Mesodermal cell (in vitro differentiated cells): ENCODE data around the gene OXSR1.

Experiments used
- H3K27ac ChIP-seq: 2 replicates; pipeline ENCODE4 v1.7.0; 2013; ENCODE audit warnings: mild to moderate bottlenecking, low read depth, low read length, moderate library complexity; ENCODE audit not compliant: severe bottlenecking
- H3K36me3 ChIP-seq: 2 replicates; pipeline ENCODE4 v1.7.1; 2013; ENCODE audit warnings: mild to moderate bottlenecking, low read length, moderate library complexity; ENCODE audit not compliant: control insufficient read depth, insufficient read depth
- H3K4me1 ChIP-seq: one replicate; pipeline ENCODE4 v1.7.1; 2013; ENCODE audit warnings: mild to moderate bottlenecking, low read length; ENCODE audit not compliant: insufficient read depth, control insufficient read depth, poor library complexity, severe bottlenecking
- H3K4me3 ChIP-seq: 2 replicates; pipeline ENCODE4 v1.7.0; 2013; ENCODE audit warnings: low read length, control low read depth, mild to moderate bottlenecking; ENCODE audit not compliant: insufficient read depth, poor library complexity, severe bottlenecking; ENCODE audit errors: extremely low read depth
- H3K9me3 ChIP-seq: 2 replicates; pipeline ENCODE4 v1.7.1; 2013; ENCODE audit warnings: mild to moderate bottlenecking, low read length, moderate library complexity; ENCODE audit not compliant: control insufficient read depth
- WGBS, 2 experiments: methylation state at CpG; one replicate each; pipeline ENCODE4 v1.1.5; 2013; ENCODE audit warnings: missing lambda C conversion rate in 2 of 2; ENCODE audit not compliant: insufficient coverage in 2 of 2; 5-methylcytosine and 5-hydroxymethylcytosine counted together

The OXSR1 gene

DNA sequence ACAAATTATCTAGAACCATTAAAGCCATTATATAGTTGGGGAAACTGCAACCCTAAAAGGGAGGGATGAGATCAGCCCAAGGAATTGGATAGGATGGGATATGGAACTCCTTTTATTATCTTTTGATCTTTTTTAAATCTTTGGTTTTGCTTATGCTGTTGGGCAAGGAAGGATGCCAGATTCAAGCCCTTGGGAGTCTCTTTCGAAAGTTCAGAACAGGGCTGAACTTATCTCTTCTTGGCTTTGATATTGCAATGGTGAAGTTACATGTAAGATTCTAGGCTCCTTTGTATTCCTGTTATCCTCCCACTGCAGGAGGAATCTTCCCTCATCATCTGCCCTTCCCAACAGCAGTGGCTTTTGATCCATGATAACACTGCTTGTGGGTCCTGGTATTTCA lies 90.3 kb downstream of the OXSR1 start:
- Histone ChIP-seq H3K27ac (no peak overlapping the region), H3K4me1 (no peaks in the 10 kb centered on the region), H3K9me3 (no peaks in the 10 kb centered on the region), H3K36me3 (peaks cover 45% of the 10 kb centered on the region), H3K4me3 (no peak overlapping the region)
- WGBS, 2 experiments: 100% methylated on average over 1 of the region's 1 CpG

- no peak overlapping the region for H3K4me3 ChIP-seq
- H3K4me1 ChIP-seq: no peaks in the 10 kb centered on the region
- no peak overlapping the region for H3K27ac ChIP-seq
- no peaks in the 10 kb centered on the region for H3K9me3 ChIP-seq
- 100% methylated on average over 1 of the region's 1 CpG; no CpG with 5 or more reads in 1 of the 2 experiments for WGBS, 2 experiments
- peaks cover 27% of the 10 kb centered on the region for H3K36me3 ChIP-seq
These were observed 92.2 kb downstream of the OXSR1 start for GRCh38 chr3:38257583-38257982.

- 80 to 100% methylated on average over 1 of the region's 2 CpGs for WGBS, 2 experiments
- Histone ChIP-seq H3K36me3 (peaks cover 3% of the 10 kb centered on the region), H3K4me3 (no peak overlapping the region), H3K9me3 (no peaks in the 10 kb centered on the region), H3K4me1 (peaks cover 5% of the 10 kb centered on the region), H3K27ac (no peak overlapping the region)
These were observed 95.1 kb downstream of the OXSR1 start for GRCh38 chr3:38260474-38260873.

DNA sequence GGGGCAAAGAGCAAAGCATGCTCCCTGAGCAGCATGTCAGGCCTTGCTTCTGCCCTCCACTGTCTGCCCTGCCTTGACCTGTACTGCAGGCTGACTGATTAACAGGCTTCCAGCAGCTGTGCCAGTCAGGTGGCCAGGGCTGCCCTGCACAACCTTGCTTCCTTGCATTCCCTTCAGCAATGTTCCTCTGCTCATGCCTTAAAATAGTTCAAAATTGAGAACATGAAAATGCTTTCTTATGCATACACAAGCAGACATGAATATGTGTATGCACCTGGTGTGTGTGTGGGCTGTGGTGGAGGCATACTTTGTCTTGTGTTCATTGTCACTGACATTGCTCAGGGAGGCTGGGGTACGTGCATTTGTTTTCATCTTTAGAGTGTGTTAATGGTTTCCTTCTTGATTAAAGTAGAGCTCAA lies 99.0 kb downstream of the OXSR1 start:
- peaks cover 12% of the 10 kb centered on the region for H3K4me1 ChIP-seq
- no peaks in the 10 kb centered on the region for H3K9me3 ChIP-seq
- H3K4me3 ChIP-seq: no peak overlapping the region
- H3K27ac ChIP-seq: no peak overlapping the region
- 9% methylated on average over 1 of the region's 1 CpG; no CpG with 5 or more reads in 1 of the 2 experiments for whole genome bisulfite sequencing, 2 experiments
- H3K36me3 ChIP-seq: peaks cover 3% of the 10 kb centered on the region

DNA sequence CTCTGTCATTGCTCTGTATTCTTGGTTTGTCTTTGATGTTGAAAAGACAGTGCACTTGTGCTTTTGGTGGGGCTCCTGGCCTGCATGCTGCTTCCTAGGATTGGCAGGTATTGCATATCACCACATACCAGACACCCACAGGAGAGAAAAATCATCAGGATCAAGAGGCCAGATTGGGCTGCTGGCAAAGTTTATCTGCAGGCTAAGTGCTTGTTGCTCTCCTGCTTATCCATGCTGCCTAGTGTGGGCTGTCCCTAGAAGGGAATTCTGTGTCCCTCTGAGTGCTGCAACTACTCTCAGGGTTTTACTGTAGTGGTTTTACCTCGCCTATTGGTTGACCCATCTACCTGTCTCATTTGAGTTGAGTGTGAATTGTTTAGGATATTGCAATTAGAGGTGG lies 99.4 kb downstream of the OXSR1 start:
- no peaks in the 10 kb centered on the region for H3K9me3 ChIP-seq
- peaks cover 12% of the 10 kb centered on the region for H3K4me1 ChIP-seq
- H3K4me3 ChIP-seq: no peak overlapping the region
- WGBS, 2 experiments: 67% methylated on average over 1 of the region's 1 CpG; no CpG with 5 or more reads in 1 of the 2 experiments
- peaks cover 3% of the 10 kb centered on the region for H3K36me3 ChIP-seq
- no peak overlapping the region for H3K27ac ChIP-seq

DNA sequence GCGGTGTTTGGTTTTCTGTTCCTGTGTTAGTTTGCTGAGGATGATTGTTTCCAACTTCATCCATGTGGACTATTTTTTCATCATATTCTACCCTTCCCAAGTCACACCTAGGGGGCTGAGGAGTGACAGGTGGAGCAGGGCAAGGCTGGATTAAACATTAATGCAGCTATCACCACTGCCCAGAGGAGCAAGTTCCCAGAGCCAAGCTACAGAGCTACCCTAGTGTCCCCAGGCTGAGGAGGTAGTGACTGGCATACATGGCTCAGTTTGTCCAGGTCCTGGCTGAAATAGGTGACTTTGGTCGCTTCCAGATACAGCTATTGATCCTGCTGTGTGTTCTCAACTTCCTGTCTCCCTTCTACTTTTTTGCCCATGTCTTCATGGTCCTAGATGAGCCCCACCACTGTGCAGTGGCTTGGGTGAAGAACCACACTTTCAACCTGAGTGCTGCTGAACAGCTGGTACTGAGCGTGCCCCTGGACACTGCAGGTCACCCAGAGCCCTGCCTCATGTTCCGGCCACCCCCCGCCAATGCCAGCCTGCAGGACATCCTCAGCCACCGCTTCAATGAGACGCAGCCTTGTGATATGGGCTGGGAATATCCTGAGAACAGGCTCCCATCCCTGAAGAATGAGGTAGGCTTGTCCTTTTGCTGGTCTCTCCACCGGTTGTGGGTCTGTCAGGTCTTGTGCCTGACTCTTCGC lies 100.4 kb downstream of the OXSR1 start, which contains the start of gene SLC22A13:
Gene SLC22A13, plus strand, starts transcription at position 209 of the 704 bp plus-strand sequence. Its CDS starts 49 bp downstream, at position 258.
- peaks cover 12% of the 10 kb centered on the region for H3K4me1 ChIP-seq
- WGBS, 2 experiments: 93 to 100% methylated on average over 5 to 8 of the region's 9 CpGs
- peaks cover 3% of the 10 kb centered on the region for H3K9me3 ChIP-seq
- H3K4me3 ChIP-seq: no peak within 1 kb of the TSS
- H3K27ac ChIP-seq: no peak within 1 kb of the TSS
- peaks cover under 1% of the 10 kb centered on the region for H3K36me3 ChIP-seq

DNA sequence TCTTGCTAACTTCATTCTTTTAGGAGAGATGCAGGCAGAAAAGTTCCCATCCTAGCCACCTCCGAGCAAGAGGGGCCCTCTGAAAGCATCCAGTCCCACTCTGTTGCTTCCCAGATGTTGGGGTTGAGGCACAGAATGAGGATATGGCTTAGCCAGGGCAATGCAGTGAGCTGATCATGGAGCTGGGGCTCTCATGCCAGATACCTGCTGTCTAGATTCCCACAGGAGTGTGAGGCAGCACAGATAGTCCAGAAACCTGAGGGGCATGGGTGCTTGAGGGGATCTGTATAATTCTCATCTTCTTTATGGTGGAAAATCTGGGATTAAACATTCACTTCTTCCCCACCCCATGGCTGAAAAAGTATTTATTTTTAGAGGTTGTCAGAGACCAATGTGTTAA lies 101.5 kb downstream of the OXSR1 start:
- H3K9me3 ChIP-seq: peaks cover 3% of the 10 kb centered on the region
- no peaks in the 10 kb centered on the region for H3K36me3 ChIP-seq
- peaks cover 12% of the 10 kb centered on the region for H3K4me1 ChIP-seq
- H3K4me3 ChIP-seq: no peak overlapping the region
- 100% methylated on average over 1 of the region's 1 CpG for whole genome bisulfite sequencing, 2 experiments
- H3K27ac ChIP-seq: no peak overlapping the region

DNA sequence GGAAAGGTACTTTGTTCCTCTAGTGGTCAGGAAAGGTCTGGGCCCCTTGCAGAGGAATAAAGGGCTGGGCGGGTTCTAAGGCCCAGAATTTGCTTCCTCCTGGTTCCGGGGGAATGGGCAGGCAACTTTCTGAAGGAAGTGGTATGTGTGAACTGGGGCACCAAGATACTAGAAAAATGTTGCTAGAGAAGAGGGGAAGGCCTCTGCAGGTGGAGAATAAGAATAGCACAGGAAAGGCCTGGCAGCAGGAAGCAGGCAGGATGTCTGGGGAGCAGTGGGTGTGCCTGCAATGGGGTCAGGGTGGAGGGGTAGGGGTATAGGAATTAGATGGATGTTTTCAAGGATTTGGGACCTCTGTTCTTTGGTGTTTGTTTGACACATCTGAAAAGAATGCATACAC lies 102.3 kb downstream of the OXSR1 start:
- Histone ChIP-seq H3K27ac (no peak overlapping the region), H3K9me3 (peaks cover 3% of the 10 kb centered on the region), H3K4me1 (peaks cover 12% of the 10 kb centered on the region), H3K36me3 (no peaks in the 10 kb centered on the region), H3K4me3 (no peak overlapping the region)
- WGBS, 2 experiments: 68 to 83% methylated on average over 2 of the region's 2 CpGs

DNA sequence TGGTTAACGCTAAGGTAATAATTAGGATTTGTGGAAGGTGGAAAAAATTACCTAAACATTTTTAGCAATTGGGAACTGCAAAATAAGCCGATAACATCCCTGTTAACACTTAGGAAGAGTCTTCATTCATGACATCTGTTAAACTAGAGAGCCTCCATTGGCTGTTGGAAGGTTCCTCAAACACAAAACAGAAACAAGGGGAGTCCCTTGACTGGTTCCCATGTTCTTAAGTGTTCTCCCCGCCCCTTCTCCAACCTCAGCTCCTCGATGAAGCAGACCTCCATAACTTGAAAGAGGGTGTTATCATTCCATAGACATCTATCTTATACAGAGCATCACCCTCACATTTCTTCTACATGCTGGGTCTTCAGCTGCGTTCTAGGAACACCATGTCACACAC lies 102.8 kb downstream of the OXSR1 start:
- no peak overlapping the region for H3K4me3 ChIP-seq
- 87 to 100% methylated on average over 1 to 3 of the region's 5 CpGs for WGBS, 2 experiments
- no peak overlapping the region for H3K27ac ChIP-seq
- H3K36me3 ChIP-seq: no peaks in the 10 kb centered on the region
- peaks cover 12% of the 10 kb centered on the region for H3K4me1 ChIP-seq
- peaks cover 3% of the 10 kb centered on the region for H3K9me3 ChIP-seq

DNA sequence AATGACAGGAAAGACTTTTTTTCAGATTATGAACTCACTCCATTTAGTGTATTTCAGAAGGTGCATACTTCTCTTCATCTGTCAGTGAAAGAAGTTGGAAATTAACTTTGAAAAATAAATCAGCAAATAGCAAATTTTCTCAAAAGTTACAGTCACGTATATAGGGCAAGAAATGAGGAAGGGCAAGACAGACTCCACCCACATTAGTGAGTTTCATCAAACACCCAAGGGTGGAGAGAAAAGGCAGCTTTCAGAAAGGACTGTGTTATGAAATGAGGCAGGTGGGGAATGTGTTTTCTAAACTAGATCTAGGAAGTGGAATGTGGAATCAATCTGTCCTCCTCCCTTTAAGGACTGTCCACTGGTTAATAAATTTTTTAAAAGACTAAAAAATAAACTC lies 103.2 kb downstream of the OXSR1 start:
- Histone ChIP-seq H3K27ac (no peak overlapping the region), H3K4me3 (no peak overlapping the region), H3K9me3 (peaks cover 3% of the 10 kb centered on the region), H3K4me1 (peaks cover 12% of the 10 kb centered on the region), H3K36me3 (no peaks in the 10 kb centered on the region)
- WGBS, 2 experiments: no CpG with 5 or more reads among the region's 1 CpG

- H3K36me3 ChIP-seq: no peaks in the 10 kb centered on the region
- peaks cover 7% of the 10 kb centered on the region for H3K4me1 ChIP-seq
- H3K4me3 ChIP-seq: no peak overlapping the region
- peaks cover 3% of the 10 kb centered on the region for H3K9me3 ChIP-seq
- H3K27ac ChIP-seq: no peak overlapping the region
- WGBS, 2 experiments: 88 to 100% methylated on average over 1 of the region's 3 CpGs
These were observed 105.3 kb downstream of the OXSR1 start for GRCh38 chr3:38270606-38271005.
